GM18873 (cell line): ENCODE measurements around the gene SMG1.
"Not testable (repeated sequence)": the region's sequence is repeated elsewhere in the genome, so short reads cannot be mapped to it uniquely, and the experiment has no call there.

ENCODE experiments used
- ATAC-seq: cut with Tn5 transposase; IDR thresholded peaks from one replicate; pipeline ENCODE4 v1.9.1; 2021; ENCODE audit warnings: mild to moderate bottlenecking, moderate library complexity, moderate number of reproducible peaks; ENCODE audit not compliant: unreplicated experiment, low FRiP score

SMG1 gene

GRCh38 chr16:18925986-18926865 lies at the start of gene SMG1:
Gene SMG1, minus strand, starts transcription at chr16:18926408. Its CDS starts 367 bp downstream, at chr16:18926041.
- ATAC-seq, result peak; percentile 89

- no peak for ATAC-seq
Measured at GRCh38 chr16:18975109-18975508, 48.9 kb upstream of the SMG1 start.

DNA sequence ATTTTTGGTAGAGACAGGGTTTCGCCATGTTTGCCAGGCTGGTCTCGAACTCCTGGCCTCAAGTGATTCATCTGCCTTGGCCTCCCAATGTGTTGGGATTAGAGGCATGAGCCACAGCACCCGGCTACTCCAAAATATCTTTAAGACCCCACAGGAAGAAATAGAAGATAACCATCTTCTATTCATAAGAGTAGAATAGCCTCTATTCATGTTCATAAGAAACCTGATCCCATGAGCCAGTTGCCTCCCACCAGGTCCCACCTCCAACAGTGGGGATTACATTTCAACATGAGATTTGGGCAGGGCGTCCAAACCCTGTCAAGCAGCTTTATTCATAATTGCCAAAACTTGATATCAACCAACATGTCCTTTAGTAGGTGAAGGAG lies 43.6 kb upstream of the SMG1 start:
- no peak for ATAC-seq

DNA sequence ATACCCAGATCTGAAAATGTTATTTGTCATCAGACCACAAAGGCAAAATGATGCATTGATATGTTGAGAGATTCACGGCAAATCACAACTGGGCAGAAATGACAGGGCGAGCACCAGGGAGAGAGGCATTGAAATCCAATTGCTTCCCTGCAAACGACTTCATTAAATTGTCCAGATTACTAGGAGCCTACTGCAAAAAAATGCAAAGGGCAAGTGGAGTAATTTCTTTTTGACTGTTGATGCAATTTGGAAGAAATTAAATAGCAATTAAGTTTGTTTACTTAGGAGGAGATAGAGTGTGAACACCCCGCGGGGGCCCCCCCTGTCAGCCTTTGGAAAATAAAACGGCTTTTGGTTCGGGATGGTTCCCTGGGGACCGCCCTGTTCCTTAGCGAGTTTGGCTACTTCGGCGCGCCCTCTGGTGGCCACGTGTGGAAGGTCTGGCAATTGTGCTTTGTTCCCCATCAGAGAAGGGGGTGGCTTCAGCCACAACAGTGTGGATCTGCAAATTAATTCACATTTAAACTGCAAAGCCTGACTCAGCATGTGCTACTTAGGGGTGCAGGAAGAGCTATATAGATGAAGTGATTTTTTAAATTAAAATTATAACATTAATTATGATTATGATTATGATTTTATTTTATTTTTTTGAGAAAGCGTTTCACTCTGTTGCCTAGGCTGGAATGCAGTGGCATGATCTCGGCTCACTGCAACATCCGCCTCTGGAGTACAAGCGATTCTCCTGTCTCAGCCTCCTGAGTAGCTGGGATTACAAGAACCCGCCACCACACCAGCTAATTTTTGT lies 43.0 kb upstream of the SMG1 start:
- ATAC-seq, result no peak

- no peak for ATAC-seq
Measured at GRCh38 chr16:18966791-18967190, 40.6 kb upstream of the SMG1 start.

DNA sequence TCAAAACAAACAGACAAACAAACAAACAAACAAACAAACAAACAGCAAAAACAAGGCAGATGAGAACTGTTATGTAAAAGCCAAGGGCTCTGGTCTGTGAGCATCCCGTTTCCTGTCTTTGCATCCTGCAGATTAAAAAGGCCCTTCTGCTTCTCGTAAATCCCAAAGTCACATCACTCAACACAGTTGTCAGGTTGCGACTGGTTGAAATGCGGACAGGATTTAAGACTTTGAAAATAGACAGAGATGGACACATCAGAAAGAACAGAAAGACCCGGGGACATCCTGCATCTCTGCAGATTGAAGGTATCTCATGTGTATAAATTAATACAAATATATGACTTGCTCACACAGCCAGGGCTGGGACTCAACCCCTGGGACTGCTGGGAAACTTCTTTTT lies 39.3 kb upstream of the SMG1 start:
- ATAC-seq, result no peak

GRCh38 chr16:18959031-18959505 lies 32.9 kb upstream of the SMG1 start:
- no peak for ATAC-seq

GRCh38 chr16:18958621-18959029 lies 32.4 kb upstream of the SMG1 start:
- no peak for ATAC-seq

GRCh38 chr16:18956658-18957241 lies 30.5 kb upstream of the SMG1 start:
- not testable (repeated sequence) for ATAC-seq

GRCh38 chr16:18955874-18956580 lies 29.8 kb upstream of the SMG1 start:
- not testable (repeated sequence) for ATAC-seq

- no peak for ATAC-seq
Measured at GRCh38 chr16:18953547-18953946, 27.3 kb upstream of the SMG1 start.

DNA sequence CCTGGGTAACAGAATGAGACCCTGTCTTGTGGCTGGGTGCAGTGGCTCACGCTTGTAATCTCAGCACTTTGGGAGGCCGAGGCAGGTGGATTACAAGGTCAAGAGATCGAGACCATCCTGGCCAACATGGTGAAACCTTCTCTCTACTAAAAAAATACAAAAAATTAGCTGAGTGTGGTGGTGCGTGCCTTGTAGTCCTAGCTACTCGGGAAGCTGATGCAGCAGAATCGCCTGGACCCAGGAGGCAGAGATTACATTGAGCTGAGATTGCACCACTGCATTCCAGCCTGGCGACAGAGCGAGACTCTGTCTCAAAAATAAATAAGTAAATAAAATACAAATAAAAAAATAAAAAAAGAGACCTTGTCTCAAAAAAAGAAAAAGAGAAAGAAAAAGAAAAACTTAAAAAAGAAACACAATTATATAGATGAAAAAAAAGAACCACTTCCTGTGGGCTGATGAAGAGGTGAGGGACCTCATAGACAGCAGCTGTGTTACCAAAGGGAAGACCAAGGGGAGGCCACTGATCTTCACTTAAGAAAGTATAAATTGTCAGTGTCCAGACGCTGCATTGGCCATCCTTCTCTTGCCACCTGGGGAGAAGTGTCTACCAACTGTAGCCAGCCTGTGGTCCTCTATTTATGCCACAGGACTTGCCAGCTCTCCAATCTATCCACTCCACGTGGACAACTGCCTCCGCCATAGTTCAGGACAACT lies 24.4 kb upstream of the SMG1 start:
- no peak for ATAC-seq

- no peak for ATAC-seq
Measured at GRCh38 chr16:18948372-18949020, 22.3 kb upstream of the SMG1 start.

DNA sequence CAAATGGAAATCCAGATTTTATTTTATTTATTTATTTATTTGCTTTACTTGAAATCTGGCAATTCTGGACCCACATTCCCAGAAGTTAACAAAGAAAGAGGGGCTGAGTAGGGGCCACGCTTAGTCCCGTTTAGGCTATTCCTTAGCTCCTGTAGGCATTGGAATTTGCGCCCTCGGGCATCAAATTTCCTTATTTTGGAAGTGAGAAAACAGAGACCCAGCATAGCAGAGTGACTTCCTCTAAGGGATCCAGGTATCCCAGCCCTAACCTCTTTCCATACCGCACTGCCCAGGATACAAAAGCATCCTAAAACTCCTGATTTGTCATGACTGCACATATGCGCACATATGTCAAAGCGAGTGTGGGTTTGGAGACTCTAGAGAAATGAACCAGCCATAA lies 19.0 kb upstream of the SMG1 start:
- ATAC-seq, result no peak

GRCh38 chr16:18943414-18943813 lies 17.2 kb upstream of the SMG1 start:
- no peak for ATAC-seq

GRCh38 chr16:18942061-18942460 lies 15.9 kb upstream of the SMG1 start:
- ATAC-seq, result no peak

DNA sequence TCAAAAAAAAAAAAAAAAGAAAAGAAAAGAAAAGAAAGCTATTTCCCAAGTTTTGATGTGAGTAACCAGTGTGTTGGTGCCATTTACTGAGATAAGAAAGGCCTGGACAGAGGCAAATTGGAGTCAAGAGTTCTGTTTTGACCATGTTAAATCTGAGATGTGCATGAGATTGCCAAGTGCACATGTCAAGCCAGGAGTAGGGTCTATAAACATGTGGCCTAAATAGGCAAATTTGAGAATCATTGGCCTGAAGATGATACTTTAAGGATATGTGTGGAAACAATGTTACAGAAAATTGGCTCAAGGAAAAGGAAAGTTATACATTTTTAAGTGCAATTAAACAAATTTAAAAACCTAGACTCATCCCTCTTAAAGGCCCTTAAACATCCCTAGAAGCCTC lies 15.3 kb upstream of the SMG1 start:
- no peak for ATAC-seq

- no peak for ATAC-seq
Measured at GRCh38 chr16:18938986-18939385, 12.8 kb upstream of the SMG1 start.

GRCh38 chr16:18937390-18937789 lies 11.2 kb upstream of the SMG1 start:
- ATAC-seq, result no peak
